HG03196 (cell line): ENCODE data around the gene CBX7.

Experiments
- ATAC-seq: cut with Tn5 transposase; IDR thresholded peaks from one replicate; pipeline ENCODE4 v1.9.1; 2021; ENCODE audit not compliant: unreplicated experiment

Gene CBX7

DNA sequence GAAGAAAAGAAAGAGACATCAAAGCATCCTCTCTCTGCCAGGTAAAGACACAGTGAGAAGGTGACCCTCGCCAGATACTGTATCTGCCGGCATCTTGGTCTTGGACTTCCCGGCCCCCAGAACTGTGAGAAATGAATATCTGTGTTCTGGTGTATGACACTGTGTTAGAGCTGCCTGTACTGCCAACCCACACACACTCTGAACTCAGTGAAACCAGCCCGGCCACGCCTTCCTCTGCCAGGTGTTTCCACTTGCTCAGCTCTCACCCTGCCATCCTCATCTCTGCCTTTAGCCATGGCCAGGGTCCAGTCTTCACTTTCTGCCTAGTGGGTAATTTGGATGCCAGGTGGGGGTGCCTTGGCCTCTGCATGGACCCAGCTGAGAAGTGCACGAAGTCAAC lies 24.0 kb downstream of the CBX7 start:
- no peak for ATAC-seq

DNA sequence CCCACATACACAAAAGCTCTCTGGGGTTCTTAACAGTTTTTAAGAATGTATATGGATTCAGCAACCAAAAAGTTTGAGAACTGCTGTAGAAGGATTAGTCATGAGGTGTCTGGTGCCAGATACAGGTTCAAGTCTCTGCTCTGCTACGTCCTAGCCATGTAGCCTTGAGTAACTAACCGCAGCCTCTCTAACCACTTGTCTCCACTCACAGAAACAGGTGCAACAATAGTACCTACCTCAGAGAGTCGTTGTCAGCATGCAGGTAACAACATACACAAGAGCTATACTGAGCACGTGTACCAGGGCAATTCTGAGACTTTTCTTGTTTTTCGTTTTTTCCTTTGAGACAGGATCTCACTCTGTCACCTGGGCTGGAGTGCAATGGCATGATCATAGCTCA lies 26.9 kb downstream of the CBX7 start:
- ATAC-seq, result no peak

DNA sequence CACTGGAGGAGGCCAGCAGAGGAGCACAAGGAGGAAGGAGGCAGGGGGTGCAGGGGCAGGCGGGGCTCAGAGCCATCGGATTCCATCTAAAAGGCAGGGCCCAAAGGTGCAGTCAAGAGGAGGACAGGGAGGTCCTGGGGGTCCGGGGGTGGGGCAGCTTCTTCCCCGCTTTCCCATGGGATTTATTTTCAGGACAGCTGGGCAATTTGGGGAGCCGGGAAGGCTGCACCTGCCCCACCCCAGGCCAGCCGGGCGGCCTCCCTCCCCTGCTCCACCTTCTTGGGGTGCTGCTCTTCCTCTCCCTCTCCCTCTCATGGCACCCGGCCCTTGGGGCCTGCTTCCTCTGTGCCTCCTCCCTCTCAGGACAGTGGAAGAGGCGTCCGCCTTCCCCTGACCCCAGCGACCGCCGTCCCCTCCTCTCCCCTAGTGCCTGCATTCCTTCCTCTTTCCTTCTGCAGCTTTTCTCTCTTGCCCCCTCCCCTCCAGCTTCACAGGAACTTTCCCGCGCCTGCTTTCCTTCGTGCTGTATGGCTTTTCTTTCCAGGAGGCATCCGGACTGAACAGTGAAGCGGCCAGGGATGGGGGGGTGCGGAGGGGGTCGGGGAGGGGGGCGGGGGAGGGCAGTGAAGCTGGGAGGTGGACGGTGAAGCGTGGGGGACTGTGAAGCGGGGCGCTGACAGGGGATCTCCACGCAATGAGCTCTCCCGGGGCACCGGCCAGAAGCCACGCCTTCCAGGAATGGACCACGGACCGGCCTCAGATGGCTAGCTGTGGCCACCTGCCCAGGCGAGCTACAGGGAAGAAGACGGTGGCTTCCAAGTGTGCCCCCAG lies 28.5 kb downstream of the CBX7 start:
- ATAC-seq, result no peak

DNA sequence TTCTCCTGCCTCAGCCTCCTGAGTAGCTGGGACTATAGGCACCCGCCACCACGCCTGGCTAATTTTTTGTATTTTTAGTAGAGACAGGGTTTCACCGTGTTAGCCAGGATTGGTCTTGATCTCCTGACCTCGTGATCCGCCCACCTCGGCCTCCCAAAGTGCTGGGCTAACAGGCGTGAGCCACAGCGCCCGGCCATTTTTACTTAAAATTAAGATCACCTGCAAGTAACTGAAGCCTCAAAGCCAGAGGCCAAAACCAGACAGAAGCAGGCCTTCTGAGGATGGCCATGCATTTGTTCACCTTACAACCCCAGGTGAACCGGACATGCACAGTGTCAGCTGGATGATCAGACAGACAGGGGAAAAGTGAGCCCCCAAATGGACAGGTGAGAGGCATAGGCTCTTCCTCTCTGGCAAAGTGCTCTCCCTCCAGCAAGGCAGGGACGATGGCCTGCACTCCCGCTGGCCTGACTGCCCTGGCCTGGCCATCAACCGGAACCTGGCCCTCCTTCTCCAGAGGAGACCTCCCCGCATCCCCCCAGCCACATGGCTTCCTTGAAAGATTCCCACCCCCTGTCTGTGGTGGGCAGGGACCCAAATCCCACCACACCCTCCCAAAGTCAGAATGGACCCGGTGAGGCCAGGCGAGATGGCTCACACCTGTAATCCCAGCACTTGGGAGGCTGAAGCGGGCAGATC lies 29.6 kb downstream of the CBX7 start:
- ATAC-seq, result no peak

DNA sequence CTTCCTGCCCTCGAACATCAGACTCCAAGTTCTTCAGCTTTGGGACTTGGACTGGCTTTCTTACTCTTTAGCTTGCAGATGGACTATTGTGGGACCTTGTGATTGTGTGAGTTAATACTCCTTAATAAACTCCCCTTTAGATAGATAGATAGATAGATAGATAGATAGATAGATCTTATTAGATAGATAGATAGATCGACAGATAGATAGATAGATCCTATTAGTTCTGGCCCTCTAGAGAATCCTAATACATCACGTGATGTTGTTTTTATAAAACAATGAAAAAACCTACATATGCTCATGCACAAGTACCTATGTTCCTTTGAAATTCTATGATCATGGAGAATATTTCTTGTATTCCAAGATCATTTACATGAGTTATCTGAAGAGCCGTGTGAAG lies 31.5 kb downstream of the CBX7 start:
- no peak for ATAC-seq

DNA sequence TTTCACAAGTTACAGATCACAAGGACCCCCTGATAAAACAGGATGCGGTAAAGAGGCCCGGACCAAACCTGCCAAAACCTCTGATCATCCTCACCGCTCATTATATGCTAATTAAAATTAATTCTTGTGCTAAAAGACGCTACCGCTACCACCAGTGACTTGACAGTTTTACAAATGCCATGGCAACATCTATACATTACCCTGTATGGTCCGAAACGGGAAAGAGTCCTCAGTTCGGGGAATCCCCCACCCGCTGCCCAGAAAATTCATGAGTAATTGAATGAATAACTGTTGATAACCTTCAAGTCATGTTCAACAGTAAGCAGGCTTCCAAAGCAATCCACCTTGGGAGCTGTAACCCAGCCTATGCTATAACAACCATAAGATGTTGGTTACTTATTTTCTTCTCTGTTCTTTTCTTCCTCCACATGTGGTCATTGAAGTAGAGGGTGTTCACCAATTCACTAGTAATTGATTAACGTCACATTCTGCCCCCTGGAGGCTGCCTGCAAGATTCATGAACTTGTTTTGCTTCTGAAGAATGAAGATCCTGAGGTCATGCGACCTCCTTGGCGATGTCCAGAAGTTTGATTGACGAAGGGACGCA lies 34.8 kb downstream of the CBX7 start:
- ATAC-seq, result peak; percentile 47

DNA sequence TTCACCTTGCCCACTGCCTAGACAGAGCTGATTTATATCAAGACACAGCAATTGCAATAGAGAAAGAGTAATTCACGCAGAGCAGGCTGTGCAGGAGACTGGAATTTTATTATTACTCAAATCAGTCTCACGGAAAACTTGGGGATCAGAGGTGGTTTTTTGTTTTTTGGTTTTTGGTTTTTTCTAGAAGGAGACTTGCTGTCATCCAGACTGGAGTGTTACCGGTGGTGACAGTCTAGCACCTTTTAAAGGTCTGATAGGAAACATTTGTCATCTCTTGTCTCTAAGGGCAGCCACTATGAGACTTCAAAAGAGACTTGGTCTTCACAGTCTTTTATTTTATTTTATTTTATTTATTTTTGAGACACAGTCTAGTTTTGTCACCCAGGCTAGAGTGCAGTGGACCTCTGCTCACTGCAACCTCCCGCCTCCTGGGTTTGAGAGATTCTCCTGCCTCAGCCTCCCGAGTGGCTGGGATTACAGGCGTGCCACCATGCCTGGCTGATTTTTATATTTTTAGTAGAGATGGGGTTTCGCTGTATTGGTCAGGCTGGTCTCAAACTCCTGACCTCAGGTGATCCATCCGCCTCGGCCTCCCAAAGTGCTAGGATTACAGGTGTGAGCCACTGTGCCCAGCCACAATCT lies 36.4 kb downstream of the CBX7 start:
- no peak for ATAC-seq

DNA sequence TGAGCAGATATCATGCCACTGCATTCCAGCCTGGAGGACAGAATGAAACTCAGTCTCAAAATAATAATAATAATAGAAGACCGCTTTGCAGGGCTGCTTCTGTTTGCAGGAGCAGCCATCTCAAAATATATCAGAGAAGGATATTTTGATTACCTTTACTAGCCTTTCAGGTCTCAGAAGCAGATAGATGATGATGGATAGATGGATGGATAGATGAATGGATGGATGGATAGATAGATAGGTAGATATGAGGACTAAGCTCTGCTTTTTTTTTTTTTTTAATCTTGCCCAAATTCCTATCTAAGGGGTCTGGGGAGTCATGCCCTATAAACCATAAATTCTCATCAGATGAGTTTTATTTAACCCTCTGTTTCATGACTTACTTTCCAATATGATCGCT lies 36.9 kb downstream of the CBX7 start:
- ATAC-seq, result no peak

DNA sequence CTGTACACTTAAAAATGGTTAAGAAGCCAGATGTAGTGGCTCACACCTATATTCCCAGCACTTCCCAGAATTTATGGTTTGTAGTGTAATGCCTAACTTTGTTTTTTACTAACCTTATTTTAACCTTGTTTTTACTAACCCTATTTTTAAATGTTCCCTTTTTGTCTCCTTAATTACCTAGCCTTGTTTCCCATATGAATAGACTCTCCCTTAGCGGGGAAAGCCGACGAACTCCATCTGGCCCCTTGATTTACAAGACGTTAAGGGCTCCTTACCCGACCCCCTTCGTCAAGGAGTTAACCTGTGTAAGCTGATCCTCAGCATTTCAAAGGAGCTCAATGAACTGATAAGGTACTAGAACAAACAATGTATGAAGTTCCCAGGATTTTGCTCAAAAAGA lies 38.4 kb downstream of the CBX7 start:
- no peak for ATAC-seq

DNA sequence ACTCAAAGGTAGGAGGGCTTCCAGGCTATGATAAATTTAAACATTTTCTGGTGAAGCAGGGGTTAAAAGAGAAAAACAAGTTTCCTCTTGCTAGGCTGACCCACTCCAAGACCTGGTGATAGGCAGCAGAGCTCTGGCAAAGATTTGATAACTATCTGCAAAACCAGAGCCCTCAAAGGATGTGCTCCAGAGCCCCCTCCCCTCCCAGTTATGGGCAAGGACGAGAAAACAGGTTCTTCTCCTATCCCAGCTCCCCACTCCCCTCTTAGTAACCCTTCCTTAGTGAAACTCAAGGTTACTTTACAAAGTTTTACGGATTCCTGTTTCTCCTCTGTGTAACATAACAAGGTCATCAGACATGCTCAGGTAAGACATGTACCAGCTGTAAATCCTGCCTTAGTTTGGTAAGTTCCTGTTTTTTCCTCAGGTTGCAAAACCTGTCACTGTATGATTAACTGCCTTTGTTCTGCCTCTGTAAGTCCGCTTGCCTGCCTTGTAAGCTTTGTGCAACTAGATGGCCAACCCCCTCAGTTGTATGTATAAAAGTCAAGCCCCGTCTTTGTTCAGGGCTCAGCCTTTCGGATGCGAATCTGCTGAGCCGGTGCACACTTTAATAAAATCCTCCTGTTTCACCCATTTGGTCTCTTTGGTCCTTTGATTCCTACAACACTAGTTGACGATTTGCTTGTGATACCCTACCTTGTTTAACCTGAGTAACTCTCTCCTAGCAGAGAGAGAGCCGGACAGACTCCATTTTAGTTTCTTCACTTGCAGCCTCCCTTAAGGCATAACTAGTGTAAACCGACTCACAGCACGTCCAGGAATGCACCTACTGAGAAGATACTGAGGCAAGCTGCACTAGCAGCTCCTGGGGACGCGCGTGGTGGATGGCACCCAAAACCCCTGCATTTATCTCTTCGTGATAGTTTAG lies 41.6 kb downstream of the CBX7 start:
- ATAC-seq, result no peak

DNA sequence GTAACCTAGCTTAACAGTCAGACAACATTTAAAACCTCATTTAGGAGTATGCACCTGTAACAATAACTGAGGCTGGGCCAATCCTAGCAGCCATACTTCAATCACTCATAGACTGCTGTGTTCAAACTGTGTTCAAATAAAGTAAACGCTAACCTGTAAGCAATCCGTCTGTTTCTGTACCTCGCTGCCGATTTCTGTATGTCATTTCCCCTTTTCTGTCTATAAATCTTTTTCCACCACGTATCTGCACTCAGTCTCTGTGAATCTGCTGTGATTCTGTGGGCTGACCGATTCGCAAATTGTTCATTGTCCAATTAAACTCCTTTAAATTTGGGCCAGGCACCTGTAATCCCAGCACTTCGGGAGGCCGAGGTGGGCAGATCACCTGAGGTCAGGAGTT lies 43.1 kb downstream of the CBX7 start:
- ATAC-seq, result no peak

DNA sequence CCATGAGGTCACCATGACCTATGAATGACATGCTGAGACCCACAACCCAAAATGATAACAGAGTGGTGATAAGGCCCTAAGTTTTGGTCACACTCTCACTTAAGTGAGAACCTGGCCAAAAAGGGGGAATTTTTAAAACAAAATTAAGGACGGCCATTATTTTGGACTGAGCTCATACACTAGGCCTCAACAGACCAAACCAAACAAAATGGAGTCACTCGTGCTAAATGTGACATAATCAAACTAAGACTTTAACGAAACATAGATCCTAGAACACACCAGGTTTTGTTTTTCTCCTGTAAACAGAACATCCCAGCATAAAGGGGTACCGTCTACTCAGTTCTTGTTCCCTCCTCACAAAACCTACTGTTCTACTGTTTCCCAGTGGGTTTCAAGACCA lies 44.0 kb downstream of the CBX7 start:
- ATAC-seq, result no peak

DNA sequence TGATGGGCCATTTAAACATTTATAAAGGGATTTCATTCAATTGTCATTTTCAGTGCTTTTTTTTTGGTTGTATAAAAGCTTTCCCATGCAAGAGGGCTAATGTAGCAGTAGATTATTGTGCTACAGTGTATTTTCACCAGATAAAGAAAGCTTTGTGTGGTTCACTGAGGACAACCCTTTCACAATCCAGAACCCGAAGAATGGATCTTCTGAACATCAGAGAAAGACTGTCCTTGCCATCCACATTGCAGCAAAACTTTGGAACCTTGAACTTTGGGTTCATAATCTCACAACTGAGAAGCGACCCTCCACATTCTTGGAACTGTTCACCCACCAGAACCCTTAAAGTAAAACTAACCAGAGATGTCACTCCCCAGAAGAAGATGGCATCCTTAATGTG lies 46.2 kb downstream of the CBX7 start:
- ATAC-seq, result no peak

DNA sequence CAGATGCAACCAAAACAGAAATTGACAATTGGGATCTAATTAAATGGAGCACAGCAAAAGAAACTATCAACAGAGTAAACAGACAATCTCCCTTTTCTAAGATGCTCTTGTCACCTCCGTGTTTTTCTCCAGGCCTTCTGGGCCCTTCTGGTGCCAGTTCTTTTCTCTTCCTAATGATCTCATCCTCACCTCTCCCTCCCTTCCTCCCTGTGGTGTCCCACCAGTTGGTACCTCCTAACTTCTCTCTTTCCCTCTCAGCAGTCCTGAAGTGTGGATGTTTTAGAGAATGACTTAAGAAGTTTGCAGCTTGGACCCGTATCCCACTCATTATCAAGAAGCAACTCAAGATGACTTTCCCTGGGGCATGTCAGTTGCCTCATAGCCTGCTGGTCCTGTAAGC lies 49.0 kb downstream of the CBX7 start:
- ATAC-seq, result no peak

DNA sequence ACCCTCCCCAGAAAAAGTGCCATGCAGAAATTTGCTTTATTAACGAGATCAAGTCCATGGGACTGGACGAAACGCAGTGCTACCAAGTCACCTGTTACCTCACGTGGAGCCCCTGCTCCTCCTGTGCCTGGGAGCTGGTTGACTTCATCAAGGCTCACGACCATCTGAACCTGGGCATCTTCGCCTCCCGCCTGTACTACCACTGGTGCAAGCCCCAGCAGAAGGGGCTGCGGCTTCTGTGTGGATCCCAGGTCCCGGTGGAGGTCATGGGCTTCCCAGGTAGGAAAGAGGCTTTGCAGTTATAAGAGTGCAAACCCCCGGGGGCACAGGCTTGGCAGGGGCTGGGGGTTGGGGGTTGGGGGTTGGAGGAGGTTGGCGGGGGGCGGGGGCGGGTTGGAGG lies 51.3 kb downstream of the CBX7 start:
- ATAC-seq, result no peak

DNA sequence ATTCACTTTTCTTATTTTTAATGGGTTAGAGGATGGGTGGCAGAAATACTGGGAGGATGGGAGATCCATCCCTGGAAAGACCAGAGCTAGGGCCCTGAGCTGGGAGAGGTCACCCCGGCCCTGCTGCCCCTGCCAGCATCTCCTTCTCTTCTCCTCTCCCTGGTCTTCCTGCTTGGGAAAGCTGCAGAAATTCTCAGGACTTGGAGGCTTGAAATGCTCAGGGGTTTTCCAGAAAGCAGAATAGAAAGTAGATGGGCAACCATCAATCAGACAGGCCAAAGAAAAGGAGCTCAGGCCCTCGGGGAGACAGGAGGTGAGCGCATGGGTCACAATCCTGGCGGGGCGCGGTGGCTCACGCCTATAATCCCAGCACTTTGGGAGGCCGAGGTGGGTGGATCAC lies 53.9 kb downstream of the CBX7 start:
- no peak for ATAC-seq

DNA sequence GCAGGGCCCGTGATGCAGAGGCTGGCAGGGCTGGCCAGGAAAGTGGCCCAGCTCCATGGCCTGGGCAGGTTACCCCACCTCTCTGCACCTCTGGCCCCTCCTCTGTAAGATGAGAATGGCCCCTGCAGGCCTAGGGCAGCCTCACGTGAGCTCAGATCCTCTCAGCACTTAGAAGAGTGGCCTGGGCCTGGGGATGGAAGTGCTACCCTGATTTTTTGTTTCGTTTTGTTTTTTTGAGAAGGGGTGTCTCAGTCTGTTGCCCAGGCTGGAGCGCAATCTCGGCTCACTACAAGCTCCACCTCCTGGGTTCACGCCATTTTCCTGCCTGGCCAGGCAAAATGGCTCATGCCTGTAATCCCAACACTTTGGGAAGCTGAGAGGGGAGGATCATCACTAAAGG lies 54.5 kb downstream of the CBX7 start:
- ATAC-seq, result no peak

DNA sequence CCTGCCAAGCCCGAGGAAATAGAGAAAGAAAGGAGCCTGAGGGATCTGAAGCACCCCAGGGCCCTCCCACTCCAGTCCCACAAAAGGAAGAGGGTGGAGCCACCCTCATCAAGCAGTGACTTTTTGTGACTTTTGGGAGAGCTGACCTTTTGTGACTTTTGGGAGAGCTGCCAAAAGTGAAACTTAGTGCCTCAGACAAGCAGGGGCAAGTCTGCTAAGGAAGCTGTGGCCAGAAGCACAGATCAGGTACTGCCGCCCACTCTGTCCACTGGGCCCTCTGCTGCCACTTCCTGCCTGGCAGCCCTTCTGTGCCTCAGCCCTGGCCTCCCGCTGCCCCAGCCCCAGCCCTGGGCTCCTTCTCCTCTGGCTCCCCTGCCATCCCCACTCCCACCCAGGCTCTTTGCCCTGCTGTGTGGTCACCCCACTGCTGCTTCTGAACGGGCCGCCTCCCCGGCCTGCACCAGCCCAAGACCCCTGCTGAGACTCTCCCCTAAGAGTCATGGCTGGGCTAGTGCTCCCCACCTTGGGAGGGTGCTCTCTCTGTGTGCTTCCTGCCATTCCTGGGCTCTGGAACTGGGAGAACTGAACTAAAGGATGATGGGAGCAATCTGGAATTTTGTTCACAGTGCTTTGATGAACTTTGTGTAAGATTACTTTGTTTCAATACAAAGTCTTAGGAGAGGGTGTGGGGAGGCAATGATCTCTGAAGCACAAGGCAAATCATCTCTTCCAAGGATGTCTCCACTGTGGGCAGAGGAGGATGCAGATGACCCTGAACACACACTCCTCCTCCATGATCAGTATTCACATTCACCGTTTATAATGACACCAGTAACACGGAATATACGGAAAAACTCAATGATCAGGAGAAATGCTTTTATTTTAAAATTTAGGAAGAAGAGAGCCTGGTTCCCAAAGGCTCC lies 55.1 kb downstream of the CBX7 start, which contains the start of gene APOBEC3H:
Gene APOBEC3H (plus strand): TSS at position 147 of the 923 bp plus-strand sequence. CDS start 3,035 bp downstream, outside the sequence.
- ATAC-seq, result no peak

DNA sequence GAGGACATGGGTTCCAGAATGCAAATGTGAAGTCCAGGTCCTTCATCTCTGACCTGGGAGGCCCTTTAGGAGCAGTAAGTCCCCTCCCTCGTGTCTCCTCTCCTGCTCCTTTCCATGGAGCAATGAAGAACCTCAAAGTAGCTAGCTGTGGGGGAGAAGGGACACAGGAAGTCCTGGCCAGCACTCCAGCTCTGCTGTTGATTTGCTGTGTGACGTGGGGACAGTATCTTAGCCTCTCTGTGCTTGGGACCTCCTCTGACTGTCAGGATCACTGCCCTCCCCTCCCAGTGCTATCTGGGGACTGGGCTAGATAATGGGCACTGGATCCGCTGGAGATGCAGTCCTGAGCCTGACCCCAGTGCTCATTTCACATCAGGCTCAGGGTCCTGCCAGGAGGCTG lies 56.5 kb downstream of the CBX7 start:
- no peak for ATAC-seq
